ENCODE results near the gene SNTG2.

DNA sequence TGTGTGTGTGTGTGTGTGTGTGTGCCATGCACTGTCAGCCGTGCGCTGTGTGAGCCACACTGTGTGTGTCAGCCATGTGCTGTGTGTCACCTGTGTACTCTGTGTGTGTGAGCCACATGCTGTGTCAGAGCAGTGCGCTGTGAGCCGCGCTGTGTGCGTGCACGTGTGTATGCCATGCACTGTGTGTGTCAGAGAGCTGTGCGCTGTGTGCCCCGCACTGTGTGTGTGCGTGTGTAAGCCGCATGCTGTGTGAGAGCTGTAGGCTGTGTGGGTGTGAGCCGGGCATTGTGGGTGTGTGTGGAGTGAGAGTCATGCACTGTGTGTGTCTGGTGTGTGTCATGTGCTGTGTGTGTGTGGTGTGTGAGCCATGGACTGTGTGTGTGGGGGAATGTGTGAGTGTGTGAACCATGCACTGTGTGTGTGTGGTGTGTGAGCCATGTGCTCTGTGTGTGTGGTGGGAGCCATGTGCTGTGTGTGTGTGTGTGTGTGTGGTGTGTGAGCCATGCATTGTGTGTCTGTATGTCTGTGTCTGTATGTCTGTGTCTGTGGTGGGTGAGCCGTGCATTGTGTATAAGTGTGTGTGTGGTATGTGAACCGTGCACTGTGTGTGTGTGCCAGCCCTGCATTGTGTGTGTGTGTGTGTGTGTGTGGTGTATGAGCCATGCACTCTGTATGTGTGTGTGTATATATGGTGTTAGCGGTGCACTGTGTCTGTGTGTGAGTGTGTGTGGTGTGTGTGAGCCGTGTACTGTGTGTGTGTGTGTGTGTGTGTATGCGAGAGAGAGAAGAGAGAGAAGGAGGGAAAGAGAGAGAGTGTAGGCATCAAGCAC, 356.3 kb downstream of the SNTG2 start:
- TF ChIP-seq, protein P1, sequence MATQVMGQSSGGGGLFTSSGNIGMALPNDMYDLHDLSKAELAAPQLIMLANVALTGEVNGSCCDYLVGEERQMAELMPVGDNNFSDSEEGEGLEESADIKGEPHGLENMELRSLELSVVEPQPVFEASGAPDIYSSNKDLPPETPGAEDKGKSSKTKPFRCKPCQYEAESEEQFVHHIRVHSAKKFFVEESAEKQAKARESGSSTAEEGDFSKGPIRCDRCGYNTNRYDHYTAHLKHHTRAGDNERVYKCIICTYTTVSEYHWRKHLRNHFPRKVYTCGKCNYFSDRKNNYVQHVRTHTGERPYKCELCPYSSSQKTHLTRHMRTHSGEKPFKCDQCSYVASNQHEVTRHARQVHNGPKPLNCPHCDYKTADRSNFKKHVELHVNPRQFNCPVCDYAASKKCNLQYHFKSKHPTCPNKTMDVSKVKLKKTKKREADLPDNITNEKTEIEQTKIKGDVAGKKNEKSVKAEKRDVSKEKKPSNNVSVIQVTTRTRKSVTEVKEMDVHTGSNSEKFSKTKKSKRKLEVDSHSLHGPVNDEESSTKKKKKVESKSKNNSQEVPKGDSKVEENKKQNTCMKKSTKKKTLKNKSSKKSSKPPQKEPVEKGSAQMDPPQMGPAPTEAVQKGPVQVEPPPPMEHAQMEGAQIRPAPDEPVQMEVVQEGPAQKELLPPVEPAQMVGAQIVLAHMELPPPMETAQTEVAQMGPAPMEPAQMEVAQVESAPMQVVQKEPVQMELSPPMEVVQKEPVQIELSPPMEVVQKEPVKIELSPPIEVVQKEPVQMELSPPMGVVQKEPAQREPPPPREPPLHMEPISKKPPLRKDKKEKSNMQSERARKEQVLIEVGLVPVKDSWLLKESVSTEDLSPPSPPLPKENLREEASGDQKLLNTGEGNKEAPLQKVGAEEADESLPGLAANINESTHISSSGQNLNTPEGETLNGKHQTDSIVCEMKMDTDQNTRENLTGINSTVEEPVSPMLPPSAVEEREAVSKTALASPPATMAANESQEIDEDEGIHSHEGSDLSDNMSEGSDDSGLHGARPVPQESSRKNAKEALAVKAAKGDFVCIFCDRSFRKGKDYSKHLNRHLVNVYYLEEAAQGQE (IDR thresholded peaks at IDR 0.05; ENCODE audit: insufficient read depth in 1 of 2, low read depth in 2 of 2, low read length in 2 of 2), result no peak
- TF ChIP-seq POLR2AphosphoS5 (IDR thresholded peaks at IDR 0.05; ENCODE audit: low read depth, low read length), result no peak
- no peak for TF ChIP-seq SIN3A (IDR thresholded peaks at IDR 0.05; ENCODE audit: borderline replicate concordance, insufficient read depth, low read length)
- TF ChIP-seq TAF1 (IDR thresholded peaks at IDR 0.05; ENCODE audit: borderline replicate concordance, insufficient read depth, low read length), result no peak
